GM12874 (cell line): Measurements from ENCODE around the gene HMCN2.

Experiments used
- TF ChIP-seq, protein P1 (sequence below): IDR thresholded peaks from 2 replicates; pipeline ENCODE4 v1.5.1; 2011; ENCODE audit warnings: low read depth, mild to moderate bottlenecking, control low read depth, low read length, moderate library complexity; ENCODE audit not compliant: insufficient read depth

The HMCN2 gene

DNA sequence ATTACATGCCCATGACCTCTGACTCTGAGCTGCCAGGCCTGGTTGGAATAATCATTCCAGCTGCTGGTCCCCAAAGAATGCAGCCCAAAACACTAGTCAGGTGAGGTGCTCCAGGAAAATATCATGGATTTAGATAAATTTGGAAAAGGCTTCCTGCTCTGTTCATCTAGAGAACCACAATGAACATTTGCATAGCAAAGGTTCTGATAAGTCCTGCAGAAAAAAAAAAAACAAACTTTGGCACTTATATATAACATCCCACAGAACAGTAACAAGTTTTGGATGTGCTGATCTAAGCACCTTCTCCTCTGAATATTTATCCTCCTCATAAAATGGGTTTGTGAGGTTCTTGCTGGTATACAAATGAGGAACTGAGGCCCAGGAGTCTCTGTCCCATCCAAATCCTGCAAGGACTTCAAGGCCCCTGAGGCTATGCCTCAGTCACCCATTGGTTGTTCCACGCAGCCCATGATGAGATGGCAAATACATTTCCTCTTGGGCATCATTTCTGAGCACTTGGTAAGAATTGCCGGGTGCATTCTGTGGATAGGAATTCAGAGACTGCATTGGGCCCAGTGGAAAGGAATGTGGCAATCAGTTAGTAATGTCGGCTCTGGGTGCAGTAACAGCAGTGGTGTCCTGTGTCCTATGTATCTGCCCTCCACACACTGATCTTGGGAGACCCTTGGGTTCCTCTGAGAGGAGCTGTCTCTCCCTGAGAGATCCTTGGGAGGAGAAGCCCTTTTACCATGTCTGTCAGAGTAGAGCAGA, 105.8 kb downstream of the HMCN2 start:
- TF ChIP-seq, protein P1, sequence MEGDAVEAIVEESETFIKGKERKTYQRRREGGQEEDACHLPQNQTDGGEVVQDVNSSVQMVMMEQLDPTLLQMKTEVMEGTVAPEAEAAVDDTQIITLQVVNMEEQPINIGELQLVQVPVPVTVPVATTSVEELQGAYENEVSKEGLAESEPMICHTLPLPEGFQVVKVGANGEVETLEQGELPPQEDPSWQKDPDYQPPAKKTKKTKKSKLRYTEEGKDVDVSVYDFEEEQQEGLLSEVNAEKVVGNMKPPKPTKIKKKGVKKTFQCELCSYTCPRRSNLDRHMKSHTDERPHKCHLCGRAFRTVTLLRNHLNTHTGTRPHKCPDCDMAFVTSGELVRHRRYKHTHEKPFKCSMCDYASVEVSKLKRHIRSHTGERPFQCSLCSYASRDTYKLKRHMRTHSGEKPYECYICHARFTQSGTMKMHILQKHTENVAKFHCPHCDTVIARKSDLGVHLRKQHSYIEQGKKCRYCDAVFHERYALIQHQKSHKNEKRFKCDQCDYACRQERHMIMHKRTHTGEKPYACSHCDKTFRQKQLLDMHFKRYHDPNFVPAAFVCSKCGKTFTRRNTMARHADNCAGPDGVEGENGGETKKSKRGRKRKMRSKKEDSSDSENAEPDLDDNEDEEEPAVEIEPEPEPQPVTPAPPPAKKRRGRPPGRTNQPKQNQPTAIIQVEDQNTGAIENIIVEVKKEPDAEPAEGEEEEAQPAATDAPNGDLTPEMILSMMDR = no peak

DNA sequence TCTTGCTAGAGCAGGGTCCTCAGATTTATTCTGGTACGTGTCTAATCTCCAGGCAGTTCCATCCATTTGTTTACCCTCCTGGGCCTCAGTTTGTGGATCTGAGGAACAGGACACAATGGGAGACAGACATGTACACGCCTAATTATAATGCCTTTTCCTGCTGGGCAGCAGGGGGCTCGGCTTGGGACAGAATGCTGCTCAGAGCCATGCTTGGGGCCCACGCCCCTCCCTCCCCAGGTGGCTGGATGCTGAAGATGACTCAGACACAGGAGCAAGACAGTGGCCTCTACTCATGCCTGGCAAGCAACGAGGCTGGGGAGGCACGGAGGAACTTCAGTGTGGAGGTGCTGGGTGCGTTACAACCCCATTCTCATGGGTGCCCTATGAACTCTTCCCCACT, 106.5 kb downstream of the HMCN2 start:
- TF ChIP-seq, protein P1 = no peak

DNA sequence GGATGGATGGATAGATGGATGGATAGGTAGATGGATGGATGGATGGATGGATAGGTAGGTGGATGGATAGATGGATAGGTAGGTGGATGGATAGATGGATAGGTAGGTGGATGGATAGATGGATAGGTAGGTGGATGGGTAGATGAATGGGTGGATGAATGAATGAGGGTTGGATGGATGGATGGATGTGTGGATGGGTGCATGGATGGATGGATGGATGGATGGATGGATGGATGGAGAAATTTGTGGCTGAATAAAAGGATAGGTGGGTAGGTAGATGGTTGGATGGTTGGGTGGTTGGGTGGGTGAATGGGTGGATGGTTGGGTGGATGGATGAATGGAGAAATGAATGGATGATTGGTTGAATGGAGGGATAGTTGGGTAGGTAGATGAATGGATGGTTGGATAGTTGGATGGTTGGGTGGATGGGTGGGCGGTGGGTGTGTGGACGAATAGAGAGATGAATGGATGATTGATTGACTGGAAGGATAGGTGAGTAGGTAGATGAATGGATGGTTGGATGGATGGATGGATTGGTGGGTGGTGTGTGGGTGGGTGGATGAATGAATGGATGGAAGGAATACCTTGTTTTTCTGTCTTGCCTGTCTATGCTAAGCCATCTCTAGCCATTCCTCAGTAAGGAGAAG, 108.2 kb downstream of the HMCN2 start:
- TF ChIP-seq, protein P1 = no peak

DNA sequence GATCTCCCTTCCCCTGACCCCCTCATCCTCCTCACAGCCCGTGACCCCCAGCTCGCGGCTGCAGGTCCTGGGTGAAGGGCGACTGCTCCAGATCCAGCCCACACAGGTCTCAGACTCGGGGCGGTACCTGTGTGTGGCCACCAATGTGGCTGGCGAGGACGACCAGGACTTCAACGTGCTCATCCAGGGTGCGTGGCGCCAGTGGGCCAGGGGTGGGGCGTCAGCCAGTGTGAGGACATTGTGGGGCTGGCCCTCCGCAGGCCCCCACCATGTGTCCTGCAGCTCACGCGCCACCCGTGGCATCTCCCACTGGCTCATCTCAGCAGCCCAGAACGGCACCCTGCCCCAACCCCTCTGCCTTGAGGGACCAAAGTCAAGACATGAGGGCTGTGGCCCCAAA, 112.1 kb downstream of the HMCN2 start:
- TF ChIP-seq, protein P1 = no peak

DNA sequence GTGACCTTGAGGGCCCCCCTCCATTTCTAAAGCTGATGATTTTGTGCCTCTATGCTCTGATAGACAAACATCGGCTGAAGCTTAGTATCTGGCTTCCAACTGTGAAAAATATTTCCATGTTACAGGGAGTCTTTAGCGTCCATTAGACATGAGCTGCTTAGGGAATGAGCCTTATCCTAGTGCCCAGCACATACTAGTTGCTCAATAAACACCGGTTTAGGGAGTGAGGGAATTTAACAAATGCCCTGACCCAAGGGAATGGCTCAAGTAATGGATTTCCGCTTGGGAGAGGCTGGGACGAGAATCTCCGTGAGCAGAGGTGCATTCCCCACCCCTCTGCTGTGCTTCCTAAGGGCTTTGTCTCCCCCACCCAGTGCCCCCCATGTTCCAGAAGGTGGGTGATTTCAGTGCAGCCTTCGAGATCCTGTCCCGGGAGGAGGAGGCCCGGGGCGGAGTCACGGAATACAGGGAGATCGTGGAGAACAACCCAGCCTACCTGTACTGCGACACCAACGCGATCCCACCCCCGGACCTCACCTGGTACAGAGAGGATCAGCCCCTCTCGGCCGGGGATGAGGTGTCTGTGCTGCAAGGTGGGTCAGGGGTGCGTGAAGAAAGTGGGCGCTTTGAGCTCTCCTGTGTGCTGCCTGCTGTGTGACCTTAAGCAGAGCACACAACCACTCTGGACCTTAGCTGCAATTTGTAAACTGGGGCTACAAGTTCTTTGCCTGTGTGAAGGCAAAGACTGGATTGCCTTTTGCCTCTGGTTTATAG, 113.5 kb downstream of the HMCN2 start:
- TF ChIP-seq, protein P1 = no peak

DNA sequence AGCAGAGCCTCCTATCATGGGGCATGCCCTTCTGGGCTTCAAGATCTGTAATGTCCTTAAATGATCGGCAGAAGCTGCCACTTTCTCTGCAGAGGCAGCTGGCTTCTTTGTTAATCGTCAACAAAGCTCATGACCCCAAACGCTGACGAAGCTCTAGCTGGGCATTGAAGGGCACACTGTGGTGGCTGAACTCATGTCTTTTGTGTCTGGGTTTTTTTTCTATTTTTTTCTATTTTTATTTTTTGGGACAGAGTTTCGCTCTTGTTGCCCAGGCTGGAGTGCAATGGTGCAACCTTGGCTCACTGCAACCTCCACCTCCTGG, 114.0 kb downstream of the HMCN2 start:
- TF ChIP-seq, protein P1 = no peak

DNA sequence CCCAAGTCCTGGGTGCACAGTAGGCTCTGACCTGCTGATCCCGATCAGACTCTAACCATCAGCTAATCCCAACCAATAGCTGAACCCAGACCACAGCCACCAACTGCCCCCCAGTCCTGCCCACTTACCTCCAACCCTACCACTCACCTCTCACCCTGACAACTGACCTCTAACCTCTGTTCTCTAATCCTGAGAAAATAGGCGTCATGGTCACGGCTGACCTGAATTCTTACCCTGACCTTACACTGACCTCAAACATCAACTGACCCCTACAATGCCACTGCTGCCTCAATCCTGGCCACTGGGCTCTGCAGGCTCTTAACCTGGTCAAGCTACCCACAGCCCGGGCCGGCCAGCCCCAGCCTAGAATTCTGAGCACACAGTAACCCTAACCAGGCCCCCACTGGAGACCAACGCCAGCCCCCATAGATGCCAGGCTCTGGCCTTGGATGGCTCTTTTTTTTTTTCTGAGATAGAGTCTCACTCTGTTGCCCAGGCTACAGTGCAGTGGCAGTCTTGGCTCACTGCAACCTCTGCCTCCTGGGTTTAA, 115.4 kb downstream of the HMCN2 start:
- TF ChIP-seq, protein P1 = no peak
